HG02870 (cell line): ENCODE data around the gene BAZ2B.
"Not testable (repeated sequence)": the region's sequence is repeated elsewhere in the genome, so short reads cannot be mapped to it uniquely, and the experiment has no call there.

Experiments
- ATAC-seq: cut with Tn5 transposase; IDR thresholded peaks from one replicate; pipeline ENCODE4 v1.9.1; 2021; ENCODE audit warnings: mild to moderate bottlenecking, moderate library complexity; ENCODE audit not compliant: unreplicated experiment

BAZ2B gene, protein sequence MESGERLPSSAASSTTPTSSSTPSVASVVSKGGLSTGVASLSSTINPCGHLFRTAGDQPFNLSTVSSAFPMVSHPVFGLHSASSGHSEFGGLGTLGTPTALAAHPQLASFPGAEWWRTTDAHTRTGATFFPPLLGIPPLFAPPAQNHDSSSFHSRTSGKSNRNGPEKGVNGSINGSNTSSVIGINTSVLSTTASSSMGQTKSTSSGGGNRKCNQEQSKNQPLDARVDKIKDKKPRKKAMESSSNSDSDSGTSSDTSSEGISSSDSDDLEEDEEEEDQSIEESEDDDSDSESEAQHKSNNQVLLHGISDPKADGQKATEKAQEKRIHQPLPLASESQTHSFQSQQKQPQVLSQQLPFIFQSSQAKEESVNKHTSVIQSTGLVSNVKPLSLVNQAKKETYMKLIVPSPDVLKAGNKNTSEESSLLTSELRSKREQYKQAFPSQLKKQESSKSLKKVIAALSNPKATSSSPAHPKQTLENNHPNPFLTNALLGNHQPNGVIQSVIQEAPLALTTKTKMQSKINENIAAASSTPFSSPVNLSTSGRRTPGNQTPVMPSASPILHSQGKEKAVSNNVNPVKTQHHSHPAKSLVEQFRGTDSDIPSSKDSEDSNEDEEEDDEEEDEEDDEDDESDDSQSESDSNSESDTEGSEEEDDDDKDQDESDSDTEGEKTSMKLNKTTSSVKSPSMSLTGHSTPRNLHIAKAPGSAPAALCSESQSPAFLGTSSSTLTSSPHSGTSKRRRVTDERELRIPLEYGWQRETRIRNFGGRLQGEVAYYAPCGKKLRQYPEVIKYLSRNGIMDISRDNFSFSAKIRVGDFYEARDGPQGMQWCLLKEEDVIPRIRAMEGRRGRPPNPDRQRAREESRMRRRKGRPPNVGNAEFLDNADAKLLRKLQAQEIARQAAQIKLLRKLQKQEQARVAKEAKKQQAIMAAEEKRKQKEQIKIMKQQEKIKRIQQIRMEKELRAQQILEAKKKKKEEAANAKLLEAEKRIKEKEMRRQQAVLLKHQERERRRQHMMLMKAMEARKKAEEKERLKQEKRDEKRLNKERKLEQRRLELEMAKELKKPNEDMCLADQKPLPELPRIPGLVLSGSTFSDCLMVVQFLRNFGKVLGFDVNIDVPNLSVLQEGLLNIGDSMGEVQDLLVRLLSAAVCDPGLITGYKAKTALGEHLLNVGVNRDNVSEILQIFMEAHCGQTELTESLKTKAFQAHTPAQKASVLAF (N-terminal part only)

DNA sequence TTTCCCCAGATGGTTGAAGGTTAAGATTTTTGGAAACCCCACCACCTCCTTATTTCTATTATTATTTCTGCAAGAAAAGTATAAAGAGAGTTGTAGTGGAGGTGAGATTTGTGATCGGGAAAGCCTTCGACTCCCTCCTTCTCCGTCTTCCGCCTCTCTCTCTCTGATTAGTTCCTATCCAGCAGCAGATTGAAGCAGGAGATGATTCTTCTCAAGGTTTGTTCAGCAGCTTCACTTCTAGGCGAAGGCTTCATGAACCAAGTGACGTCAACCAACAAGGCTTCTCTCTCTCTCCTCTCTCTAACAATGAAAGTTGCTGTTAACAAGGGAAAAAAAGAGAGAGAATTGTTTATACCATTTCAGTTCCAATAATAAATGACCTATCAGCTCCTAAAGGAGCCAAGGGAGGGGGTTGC, at the start of gene BAZ2B:
Gene BAZ2B, minus strand, starts transcription at position 263 of the 416 bp plus-strand sequence. CDS start 137,829 bp downstream, outside the sequence.
- ATAC-seq, result peak; percentile 45

DNA sequence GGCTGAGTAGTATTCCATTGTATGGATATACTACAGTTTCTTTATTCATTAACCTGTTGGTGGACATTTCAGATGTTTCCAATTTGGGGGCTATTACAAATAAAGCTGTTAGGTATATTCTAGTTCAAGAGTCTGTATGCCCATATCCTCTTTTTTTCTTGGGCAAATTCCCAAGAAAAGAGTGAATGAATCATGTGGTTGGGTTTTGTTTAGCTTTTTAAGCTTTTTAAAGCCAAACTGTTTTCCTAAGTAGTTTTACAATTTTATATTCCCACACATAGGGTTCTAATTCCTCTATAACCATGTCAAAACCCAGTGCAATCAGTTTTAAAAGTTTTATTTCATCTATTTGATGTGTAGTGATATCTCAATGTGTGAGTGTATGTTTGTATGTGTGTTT, 44.9 kb upstream of the BAZ2B start:
- ATAC-seq, result no peak

DNA sequence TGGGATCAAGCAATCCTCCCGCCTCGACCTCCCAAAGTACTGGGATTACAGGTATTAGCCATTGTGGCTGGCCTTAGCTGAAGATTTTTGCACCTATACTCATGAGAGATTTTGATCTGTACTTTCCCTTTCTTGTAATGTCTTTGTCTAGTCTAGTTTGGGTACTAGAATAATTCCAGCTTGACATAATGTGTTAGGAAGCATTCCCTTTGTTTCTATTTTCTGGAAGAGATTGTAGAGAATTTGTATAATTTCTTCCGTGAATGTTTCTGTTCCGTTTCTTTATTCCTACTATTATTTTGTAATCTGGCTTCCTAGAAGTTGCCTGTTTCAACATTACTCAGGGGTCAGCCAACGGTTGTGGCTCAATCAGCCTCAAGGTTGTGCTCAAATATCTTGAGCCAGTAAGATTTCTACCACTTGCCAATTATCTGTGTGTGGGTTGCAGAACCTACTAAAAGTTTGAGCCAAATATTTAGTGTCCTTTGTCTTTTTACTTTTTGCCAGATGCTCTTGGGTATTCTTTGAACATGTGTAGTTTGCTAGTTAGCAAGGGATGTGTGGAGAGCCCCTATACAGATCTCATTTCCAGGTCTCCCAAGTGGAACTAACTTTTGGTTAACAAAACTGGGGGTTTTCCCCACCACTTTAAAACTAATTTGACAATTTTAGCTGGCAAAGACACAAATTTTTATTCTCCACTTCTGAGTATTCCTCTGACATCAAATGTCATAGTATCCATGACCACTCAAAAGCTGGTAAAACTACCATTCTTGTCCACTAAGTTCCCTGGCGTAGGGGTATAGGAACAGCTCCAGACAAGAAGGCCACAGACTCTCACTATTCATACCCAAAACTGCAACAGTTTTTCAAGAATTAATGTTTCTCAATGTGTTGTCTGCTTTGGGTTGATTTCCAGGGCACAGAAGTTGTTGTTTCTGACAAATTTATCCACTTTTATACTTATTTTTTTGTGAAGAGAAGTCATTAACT, 42.8 kb upstream of the BAZ2B start:
- ATAC-seq, result no peak

DNA sequence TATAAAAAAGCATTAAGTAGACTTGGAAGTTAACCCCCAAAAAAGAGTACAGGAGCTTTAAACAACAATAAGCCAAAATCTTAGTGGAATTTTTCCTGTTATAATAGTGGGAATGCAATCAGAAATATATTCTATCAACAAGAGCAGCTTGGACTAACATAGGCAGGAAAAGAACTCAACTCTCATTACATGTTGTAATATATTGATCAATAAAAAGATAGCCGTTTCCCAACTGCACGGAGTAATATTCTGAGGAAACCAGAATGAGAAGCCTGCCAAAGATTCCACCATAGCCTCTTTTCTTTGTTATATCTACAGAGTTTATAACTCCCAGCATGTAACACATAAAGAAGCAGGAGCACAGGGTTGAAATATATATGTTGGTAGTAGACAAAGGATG, 37.6 kb upstream of the BAZ2B start:
- ATAC-seq, result no peak

DNA sequence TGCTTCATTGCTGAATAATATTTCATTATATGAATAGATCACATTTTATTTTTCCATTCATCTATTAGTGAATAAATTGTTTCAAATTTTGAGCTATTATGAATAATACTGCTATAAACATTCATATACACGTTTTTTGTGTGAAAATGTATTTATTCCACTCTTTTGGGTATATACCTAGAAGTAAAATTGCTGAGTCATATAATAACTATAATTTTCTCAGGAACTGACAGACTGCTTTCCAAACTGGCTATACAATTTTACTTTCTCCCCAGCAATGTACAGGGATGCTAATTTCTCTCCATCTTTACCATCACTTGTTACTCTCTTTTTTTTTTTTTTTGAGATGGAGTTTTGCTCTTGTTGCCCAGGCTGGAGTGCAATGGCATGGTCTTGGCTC, 35.5 kb upstream of the BAZ2B start:
- ATAC-seq, result no peak

DNA sequence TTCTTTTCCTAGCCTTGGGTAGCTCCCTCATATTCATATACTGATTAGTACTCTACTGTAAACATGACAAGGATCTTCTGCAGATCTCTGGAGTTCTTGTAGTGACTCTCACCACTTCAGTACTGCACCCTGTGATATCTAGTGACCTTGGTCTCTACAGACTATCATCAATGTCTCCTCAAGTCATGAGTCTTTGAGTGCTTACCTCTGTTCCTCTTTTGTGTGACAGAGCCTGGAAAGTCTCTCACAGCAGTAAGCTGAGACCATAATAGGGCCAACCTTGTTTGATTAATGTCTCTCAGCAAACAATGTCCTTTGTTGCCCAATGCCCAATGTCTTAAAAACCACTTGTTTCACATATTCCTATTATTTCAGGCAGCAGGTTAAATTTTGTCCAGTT, 34.2 kb upstream of the BAZ2B start:
- ATAC-seq, result no peak

DNA sequence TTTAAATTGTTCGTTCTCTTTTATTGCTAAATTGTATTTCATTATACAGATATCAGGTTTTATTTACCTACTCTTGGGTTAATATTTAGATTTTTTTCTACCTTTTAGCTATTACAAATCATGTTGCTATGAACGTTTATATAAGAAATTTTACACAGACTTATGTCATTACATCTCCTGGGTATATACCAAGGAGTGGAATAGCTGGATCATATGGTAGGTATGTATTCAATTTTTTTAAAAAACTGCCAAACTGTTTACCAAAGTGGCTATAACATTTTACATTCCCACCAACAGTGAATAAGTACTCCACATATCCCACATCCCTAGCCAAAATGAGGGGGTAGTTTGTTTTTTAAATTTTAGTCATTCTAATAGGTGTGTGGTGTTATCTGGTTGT, 32.3 kb upstream of the BAZ2B start:
- no peak for ATAC-seq

DNA sequence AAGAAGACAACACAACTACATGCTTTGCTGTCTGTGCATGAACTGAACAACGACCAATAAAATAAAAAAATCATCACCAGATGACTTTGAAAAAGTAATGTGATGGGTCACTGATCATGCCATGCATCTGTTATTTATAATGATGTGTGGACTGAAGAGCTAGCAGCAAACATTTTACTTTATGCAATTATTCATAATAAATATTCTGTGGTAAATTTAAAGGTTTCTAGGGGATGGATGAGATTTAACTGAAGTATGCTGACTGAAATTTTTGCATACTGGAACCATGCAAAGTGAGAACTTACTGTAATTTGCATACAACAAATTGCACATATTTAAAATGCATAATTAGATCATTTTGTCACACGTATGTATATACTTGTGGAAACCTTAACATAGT, 31.3 kb upstream of the BAZ2B start:
- ATAC-seq, result no peak

DNA sequence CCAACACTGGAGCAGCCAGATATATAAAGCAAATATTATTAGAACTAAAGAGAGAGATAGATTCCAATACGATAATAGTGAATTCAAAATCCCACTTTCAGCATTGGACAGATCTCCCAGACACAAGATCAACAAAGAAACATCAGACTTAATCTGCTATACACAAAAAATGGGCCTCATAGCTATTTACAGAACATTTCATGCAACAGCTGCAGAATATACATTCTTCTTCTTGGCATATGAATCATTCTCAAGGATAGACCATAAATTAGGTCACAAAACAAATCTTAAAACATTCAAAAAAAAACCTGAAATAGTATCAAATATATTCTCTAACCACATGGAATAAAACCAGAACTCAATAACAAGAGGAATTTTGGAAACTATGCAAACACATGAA, 23.8 kb upstream of the BAZ2B start:
- ATAC-seq, result no peak

DNA sequence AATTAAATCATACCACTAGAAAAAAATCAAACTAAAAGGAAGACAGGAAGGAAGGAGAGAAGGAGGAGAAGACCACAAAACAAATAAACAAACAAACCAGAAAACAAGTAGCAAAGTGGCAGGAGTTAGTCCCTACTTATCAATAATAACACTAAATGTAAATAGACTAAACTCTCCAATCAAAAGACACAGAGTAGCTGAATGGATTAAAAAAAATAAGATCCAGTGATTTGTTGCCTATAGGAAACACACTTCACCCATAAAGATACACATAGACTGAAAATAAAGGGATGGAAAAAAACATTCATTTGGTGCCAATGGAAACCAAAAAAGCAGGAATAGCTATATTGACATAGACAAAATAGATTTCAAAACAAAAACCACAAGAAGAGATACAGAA, 23.4 kb upstream of the BAZ2B start:
- no peak for ATAC-seq

DNA sequence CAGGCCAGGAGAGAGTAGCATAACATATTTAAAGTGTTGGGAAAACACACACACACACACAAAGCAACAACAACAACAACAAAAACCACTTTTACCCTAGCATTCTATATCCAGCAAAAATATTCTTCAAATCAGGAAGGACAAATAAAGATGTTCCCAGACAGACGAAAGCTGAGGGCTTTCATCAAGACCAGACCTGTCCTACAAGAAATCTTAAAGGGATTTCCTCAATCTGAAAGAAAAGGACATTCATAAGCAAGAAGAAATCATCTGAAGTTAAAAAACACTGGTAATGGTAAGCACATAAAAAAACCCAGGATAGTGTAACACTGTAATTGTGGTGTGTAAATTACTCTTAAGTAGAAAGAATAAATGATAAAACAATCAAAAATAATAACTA, 22.7 kb upstream of the BAZ2B start:
- ATAC-seq, result no peak

DNA sequence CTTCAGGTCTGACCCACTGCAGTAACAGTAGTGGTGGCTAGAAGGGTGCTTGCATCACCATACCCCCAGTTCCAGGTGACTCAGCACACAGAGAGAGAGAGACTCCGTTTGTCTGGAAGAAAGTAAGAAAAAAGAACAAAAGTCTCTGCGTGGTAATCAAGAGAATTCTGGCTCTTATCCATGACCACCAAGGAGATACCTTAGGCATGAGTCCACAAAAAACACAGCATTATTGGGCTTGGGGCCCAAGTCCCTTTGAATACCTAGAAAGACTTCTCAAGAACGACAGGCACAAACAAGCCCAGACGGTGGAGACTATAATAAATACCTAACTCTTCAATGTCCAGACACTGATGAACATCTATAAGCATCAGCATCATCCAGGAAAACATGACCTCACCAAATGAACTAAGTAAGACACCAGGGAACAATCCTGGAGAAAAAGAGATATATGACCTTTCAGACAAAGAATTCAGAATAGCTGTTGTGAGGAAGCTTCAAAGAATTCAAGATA, 21.7 kb upstream of the BAZ2B start:
- no peak for ATAC-seq

DNA sequence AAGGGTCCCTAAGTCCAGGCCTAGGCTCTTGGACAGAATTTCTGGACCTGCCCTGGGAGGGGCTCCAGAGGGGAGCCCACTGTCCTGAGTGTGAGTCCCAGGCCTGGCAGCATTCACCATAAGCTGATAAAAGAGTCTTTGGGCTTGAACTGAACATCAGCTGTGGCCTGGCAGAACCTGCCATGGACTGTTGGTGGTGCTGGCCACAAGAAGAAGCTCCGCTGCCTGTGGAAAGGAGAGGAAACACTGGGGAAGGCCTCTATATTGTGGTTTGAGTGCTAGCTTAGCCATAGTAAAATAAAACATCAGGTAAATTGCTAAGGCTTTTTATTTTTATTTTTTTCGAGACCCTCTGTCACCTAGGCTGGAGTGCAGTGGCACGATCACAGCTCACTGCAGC, 20.9 kb upstream of the BAZ2B start:
- ATAC-seq, result no peak

DNA sequence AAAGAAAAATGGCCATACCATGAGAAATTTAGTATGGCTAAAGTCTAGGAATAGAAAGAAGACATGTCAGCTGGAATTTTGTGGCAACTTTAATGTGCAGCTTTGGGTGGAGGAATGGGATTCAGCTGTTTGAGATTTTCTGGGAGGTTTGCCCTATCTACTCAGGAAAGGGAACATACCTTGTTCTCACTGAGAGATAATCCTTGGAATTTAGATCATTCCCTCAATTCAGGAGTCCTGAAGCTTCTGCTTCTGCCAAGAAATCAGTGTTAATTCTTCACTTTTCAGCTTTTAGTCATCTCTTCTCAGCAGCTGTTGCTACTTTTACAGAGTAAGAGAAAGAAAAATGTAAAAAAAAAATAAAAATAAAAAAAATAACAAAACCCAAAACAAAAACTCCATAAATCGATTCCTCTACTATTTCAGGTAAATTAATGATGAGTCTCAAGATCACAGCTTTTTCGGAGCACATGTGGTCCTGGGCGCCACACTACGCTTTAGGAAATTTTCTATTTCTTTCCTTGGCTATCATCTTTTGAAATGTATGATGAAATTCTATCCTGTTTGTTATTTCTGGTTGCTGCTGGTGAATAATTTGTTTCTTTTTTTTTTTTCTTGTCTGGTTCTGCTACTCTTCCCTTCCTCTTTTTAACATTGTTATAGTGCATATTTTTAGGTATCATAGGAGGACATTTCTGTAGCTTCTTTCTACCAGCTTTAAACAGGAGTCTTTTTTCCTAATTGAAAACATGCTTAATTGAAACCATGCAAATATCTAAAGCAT, 18.9 kb upstream of the BAZ2B start:
- no peak for ATAC-seq

DNA sequence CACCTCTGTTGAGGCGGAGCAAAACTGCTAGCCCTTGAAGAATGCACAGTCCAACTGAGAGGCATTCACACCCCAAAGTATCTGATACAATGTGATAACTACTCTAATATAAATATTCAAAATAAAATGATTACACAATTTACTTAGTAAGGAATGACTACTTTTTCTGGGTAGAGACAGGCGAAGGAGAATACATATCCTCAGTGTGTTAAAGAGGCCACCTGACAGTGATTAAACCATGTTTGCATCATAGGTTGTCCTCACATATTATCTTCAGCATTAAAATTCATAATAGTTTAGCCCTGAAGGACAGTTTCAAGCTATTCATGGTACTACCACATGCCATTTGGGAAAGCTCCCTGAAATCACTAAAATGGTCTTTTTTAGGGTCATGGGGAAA, 16.9 kb upstream of the BAZ2B start:
- no peak for ATAC-seq

DNA sequence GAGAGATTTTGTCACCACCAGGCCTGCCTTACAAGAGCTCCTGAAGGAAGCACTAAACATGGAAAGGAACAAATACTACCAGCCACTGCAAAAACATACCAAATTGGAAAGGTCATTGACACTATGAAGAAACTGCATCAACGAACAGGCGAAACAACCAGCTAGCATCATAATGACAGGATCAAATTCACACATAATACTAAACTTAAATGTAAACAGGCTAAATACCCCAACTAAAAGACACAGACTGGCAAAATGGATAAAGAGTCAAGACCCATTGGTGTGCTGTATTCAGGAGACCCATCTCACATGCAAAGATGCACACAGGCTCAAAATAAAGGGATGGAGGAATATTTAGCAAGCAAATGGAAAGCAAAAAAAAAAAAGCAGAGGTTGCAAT, 9.3 kb upstream of the BAZ2B start:
- not testable (repeated sequence) for ATAC-seq

DNA sequence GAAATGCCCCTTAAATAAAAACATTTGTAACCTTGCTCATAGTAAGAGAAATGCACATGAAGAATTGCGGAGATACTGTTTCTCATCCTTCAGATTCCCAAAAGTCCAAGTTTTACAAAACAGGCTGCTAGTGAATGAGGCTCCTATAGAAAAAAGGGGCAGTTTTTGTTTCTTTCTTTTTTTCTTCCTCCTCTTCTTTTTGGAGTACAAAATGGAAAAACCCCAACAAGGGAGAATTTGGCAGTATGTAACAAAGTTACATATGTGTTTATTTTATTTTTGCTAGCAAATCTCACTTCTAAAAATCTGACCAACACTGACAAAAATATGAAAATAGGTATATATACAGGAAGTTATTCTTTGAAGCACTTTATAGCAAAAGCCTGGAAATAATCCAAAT, 7.1 kb upstream of the BAZ2B start:
- ATAC-seq, result no peak

DNA sequence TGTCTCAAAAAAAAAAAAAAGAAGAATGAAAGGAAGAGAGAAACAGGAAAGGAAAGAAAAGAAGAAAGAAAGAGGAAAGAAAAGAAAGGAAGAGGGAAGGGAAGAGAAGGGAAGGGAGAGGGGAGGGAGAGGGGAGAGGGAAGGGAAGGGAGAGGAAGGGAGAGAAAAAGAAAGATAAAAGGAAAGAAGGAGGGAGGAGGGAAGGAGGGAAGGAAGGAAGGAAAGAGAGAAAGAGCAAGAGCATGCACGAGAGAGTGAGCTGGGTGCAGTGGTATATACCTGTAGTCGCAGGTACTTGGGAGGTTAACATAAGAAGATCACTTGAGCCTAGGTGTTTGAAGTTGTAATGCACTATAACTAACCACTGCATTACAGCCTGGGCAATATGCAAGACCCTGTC, 6.6 kb upstream of the BAZ2B start:
- no peak for ATAC-seq

DNA sequence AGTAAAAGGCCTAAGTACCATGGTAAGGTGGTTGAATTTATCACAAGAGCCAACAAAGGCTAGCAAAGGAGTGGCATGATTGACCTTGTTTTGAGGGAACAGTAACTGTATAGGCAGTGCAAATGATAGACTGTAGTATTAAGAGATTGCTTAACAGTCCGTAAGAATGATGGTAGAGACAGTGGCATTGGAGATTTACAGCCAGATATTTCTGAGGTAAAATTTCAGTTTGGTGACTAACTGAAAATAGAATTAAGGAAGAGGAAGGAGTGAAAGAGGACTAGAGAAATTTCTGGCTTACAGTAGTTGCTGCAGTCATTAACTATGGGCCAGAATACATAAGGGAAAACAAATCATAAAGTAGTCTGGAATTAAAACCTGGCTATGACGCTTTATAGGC, 4.4 kb upstream of the BAZ2B start:
- no peak for ATAC-seq
